A673 (cell line): Measurements from ENCODE around the gene MIDN.

ENCODE experiments used
- EZH2 ChIP-seq: fragments of 200-600 bp; sonication (generic); IDR thresholded peaks from 2 replicates; pipeline ENCODE4 v1.6.1; 2017; ENCODE audit warnings: borderline replicate concordance, low read depth, mild to moderate bottlenecking, mixed read lengths, antibody characterized with exemption, low read length; ENCODE audit not compliant: poor library complexity, severe bottlenecking
- TF ChIP-seq, protein P1 (sequence below): fragments of 300-800, 200-600 bp; sonication (generic); conservative IDR thresholded peaks from 2 replicates; pipeline ENCODE4 v1.5.1; 2017; ENCODE audit warnings: low read depth, mild to moderate bottlenecking, antibody characterized with exemption, low read length, moderate library complexity, mixed read lengths

DNA sequence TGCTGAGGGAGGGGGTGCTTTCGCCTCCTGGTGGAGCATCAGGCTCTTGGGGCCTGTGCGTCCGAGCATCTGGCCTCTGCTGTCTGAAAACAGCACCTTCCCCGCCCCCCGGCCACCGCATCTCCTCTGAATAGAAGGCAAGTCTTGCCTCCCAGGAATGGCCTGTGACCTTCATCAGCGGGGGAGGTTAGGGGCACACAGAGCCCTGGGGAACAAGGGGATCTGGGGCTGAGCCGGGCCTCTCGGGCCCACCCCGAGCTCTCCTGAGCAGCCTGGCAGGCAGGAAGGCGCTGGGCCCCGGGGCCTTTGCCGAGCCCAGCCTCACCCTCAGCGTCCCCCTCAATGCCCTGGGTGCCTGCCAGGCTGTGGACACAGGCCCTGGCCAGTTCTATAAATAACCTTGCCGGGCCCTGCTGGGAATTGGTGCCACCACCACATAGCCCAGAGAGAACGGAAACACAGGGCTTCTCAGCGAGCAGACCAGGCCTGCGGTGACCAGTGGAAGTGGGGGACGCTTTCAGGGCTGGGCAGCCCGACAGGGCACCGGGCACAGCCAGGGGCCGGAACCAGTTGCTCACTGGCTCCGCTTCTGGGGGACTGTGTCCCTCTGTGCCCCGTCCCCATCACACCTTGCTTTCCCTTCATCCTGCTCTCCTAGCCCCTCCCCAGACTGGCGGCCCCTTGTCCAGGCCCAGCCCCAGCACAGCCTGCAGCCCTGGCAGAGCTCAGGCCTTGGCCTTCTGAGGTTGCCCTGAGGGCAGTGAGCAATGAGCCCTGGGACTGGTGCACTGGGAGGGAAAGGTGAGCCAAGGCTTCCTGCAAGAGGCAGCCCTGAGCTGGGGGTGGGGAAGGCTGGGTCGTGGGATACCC is 33.3 kb upstream of the MIDN start:
- TF ChIP-seq, protein P1, sequence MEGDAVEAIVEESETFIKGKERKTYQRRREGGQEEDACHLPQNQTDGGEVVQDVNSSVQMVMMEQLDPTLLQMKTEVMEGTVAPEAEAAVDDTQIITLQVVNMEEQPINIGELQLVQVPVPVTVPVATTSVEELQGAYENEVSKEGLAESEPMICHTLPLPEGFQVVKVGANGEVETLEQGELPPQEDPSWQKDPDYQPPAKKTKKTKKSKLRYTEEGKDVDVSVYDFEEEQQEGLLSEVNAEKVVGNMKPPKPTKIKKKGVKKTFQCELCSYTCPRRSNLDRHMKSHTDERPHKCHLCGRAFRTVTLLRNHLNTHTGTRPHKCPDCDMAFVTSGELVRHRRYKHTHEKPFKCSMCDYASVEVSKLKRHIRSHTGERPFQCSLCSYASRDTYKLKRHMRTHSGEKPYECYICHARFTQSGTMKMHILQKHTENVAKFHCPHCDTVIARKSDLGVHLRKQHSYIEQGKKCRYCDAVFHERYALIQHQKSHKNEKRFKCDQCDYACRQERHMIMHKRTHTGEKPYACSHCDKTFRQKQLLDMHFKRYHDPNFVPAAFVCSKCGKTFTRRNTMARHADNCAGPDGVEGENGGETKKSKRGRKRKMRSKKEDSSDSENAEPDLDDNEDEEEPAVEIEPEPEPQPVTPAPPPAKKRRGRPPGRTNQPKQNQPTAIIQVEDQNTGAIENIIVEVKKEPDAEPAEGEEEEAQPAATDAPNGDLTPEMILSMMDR: no peak
- no peak for TF ChIP-seq EZH2
